Measurements from ENCODE around the gene PRF1.

DNA sequence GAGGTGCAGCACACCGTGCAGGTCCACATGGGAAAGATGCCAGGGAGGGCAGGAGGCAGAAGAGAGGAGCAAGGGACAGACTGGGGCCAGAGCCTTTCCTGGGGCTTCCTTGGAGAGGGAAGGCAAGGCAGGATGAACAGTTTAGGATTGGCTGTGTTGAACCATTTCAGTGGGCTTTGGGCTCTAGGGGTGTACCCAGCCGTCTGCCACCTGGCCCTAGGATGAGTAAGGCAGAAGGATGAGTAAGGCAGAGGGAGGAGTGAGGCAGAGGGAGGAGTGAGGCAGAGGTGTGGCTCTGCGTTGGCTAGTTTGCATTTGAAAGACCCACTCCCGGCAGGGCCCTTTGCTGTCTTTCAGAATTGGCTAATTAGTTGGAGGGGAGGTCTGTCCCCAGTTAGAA, 31.5 kb upstream of the PRF1 start:
- no peak for TF ChIP-seq ZNF17 (CRISPR knock-in tag; IDR thresholded peaks at IDR 0.05)
- TF ChIP-seq CTCF (CRISPR knock-in tag; IDR thresholded peaks at IDR 0.05) = no peak
- TF ChIP-seq, protein P1, sequence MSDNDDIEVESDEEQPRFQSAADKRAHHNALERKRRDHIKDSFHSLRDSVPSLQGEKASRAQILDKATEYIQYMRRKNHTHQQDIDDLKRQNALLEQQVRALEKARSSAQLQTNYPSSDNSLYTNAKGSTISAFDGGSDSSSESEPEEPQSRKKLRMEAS (IDR thresholded peaks at IDR 0.05) = no peak
